Activated CD8-positive, alpha-beta memory T cell treated with anti-CD3 and anti-CD28 coated beads for 1 hour (primary cell): ENCODE results near the gene ESYT1.

ENCODE experiments used
- DNase-seq, 2 donors: peaks; one replicate each; pipeline ENCODE4 v3.0.0-alpha.2; 2020; ENCODE audit warnings: low read depth in 1 of 2; ENCODE audit errors: extremely low read depth in 1 of 2

Gene ESYT1

DNA sequence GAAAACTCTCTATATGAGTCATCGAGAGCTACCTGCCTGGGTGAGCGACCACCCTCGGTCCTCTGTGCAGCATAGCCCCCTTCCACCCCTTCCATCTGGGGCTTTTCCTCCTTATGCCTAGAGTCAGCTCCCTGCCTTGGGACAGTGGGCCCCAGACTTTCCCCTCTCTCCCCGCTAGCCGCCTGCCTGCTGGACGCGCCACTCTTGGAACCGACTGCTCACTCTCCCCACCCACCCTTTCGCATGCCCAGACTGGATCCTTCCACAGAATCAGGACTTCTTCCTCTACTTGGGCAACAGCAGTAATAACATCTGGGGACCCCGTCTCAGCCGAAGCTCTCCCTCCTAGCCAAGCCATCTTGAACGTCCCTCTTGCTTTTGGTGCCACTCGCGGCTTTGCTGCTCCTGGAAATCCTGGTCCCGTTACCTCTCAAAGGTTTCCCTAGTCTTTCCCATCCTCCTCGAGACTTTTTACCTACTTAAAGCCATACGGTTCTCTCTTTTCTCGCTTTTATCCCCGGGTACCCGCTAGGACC, 671 bp downstream of the ESYT1 start:
- DNase-seq = no peak

GRCh38 chr12:56129206-56129941, 1.3 kb downstream of the ESYT1 start:
- peak in 1 of 2 donors; percentile 69 for DNase-seq

GRCh38 chr12:56129942-56130495, 2.0 kb downstream of the ESYT1 start:
- no peak for DNase-seq

GRCh38 chr12:56130876-56131275, 2.8 kb downstream of the ESYT1 start:
- no peak for DNase-seq

DNA sequence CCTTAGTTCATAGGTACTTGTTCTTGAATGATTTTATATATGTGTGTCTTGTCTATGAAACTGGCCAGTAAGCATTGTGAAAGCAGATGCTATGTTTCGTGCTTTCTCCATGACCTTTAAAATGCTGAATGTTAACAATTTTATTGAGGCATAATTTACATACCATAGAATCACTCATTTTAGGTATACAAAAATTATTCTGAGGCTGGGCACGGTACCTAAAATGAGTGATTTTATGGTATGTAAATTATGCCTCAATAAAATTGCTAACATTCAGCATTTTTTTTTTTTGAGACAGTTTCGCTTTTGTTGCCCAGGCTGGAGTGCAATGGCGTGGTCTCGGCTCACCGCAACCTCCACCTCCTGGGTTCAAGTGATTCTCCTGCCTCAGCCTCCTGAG, 6.8 kb downstream of the ESYT1 start:
- DNase-seq = no peak

DNA sequence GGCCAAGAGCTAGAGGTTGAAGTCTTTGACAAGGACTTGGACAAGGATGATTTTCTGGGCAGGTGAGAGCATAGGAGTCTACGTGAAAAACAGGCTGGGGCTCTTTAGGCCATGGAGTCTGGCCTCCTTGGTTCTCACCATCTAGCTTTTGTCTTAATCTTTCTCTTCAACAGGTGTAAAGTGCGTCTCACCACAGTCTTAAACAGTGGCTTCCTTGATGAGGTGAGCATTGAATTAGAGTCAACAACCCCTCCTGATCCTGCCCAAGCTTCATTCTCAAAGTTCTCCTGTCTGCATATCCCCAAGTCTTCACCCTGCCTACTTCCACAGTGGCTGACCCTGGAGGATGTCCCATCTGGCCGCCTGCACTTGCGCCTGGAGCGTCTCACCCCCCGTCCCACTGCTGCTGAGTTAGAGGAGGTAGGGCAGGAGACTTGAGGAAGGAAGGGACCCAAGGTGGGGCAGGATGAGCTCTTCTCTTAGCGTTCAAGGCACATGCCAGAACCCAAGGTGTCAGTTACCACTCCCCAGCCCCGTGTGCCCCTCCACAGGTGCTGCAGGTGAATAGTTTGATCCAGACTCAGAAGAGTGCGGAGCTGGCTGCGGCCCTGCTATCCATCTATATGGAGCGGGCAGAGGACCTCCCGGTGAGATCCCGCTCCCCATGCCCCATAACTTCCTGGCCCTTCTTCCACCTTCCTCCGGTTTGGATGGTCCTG, 9.9 kb downstream of the ESYT1 start:
- no peak for DNase-seq

DNA sequence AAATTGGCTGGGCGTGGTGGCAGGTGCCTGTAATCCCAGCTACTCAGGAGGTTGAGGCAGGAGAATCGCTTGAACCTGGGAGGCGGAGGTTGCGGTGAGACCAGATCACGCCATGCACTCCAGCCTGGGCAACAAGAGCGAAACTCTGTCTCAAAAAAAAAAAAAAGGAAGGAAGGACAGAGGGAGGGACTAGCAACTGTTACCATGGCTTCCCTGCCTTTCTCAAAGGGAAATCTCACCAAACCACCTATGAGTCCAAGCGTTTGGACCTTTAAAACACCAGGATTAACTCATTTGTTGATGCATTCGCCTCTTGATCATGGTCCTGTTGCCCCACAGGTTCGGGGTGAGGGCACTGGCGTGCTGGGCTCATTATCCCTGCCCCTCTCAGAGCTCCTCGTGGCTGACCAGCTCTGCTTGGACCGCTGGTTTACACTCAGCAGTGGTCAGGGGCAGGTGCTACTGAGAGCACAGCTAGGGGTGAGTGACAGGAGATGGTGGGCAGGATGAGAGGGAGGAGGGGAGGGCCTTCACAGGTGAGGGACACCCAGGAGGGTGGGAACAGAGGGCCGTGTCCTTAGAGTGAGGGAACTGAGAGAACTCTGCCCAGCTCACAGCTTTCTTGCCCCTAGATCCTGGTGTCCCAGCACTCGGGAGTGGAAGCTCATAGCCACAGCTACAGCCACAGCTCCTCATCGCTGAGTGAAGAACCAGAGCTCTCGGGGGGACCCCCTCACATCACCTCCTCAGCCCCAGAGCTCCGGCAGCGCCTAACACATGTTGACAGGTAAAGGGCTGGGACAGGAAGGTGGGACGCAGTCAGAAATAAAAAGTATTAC, 14.1 kb downstream of the ESYT1 start:
- no peak for DNase-seq

- DNase-seq = no peak
These were observed 15.2 kb downstream of the ESYT1 start for GRCh38 chr12:56143217-56143616.

DNA sequence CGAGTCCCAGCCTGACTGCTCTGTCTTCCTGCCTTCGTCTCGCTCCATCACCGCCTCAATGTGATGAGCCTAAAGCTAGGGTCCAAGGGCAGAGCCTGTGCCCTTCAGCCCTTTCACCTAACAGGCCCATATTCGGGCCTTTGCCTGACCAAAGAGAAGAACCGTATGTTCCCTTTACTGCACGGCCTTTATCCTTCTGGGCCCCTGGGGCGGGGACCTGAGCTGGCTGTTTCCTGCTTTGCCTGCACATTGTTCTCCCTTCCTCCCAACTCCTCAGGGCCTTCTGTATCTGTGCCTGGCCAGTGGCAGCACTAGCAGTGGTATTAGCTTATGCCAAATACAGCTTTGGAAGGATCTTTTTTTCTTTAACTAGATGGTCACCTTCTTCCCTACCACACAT, 15.8 kb downstream of the ESYT1 start:
- no peak for DNase-seq

DNA sequence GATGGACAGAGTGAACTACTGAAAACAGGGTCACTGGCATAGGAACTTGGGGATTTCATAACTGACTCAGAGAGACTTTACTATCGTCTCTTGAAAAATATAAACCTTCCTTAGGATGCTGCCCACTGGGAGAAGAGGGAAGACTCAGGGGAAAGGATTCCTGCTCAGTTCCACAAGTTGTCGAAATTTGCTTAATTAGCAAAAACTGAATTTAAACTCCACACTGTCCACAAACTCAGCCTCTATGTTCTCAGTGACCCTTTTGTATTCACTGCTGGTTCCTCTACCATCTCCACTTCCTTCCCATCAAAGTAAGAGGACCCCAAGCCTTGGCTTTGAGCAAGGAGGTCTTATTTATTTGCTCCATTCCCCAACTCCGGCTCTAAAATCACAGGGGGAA, 17.1 kb downstream of the ESYT1 start:
- DNase-seq = no peak

- DNase-seq = no peak
These were observed 18.7 kb downstream of the ESYT1 start for GRCh38 chr12:56146492-56147460.

GRCh38 chr12:56150563-56150962, 22.5 kb downstream of the ESYT1 start:
- no peak for DNase-seq

DNA sequence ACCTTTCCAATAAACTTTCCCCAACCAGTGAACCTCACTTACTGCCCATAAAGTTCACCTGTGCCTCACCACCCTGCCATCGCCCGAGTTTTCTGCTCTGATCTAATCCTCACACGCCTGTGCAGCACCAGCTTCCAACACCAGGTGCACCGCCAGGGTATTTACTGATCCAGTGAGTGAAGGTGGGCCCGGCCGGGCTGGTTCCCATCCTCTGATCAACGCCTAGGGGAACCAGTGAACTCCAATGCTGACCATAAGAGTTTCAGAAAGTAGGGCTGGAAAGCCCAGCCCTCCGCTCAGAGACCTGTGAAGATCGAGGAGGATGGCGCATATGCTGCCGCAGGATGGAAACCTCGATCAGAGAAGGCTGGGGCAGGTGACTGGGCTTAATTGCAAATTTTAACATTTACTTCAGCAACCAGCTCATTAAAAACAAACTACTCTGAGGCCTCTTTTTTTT, 23.6 kb downstream of the ESYT1 start:
- DNase-seq = no peak

GRCh38 chr12:56152132-56152755, 24.2 kb downstream of the ESYT1 start, which contains the start of gene MYL6B:
MYL6B (plus strand) TSS chr12:56152587; CDS start chr12:56153919, 1,332 bp downstream.
- peak; percentile 78 to 90 for DNase-seq

DNA sequence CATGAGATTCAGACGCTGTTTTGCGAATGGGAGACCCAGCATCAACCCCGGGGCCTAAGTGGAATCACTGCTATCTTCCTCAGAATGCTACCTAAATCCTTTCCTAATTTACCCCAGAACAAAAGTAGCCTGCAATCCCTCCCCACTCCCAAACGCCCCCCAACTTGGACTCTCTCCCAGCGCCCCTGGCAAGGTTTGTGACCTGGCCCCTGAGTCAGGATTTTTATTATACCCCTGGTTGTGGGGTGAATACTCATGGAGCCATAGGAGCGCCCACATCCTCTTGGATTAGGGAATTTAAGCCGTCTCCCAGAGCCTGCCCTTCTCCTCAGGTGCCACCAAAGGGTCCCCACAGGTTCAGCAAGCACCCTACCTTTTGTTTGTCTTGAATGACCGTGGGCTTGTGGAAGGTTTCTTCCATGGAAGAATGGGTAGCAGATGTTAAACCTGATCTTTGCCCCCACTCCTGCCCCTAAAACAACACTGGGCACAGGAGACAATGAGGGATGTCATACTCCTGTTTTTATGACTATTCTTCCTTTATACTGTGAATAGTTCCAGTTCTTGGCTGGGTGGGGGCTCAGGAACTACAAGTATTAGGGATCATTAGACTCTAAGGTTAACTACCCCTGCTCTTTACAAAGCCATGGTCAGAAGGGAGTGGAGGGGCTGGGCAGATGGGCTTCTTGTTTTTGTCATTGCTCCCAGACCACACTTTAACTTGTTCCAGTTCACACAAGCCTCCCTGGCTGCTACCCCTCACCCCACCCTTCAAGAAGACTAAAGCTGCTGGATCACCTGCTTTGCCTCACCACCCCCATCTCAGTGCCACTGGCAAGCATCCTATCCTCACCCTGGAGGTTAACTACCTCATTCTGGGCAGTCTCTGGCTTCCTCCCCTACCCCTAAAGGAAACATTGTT, 24.9 kb downstream of the ESYT1 start:
- no peak for DNase-seq

- DNase-seq = no peak
These were observed 25.6 kb downstream of the ESYT1 start for GRCh38 chr12:56153678-56154065.

- no peak for DNase-seq
These were observed 26.2 kb downstream of the ESYT1 start for GRCh38 chr12:56154246-56154771.

GRCh38 chr12:56154818-56155217, 26.8 kb downstream of the ESYT1 start:
- DNase-seq = no peak
